Right lobe of liver (tissue), 4 donors: ENCODE data around the gene CERCAM.

ENCODE experiments used
- CTCF ChIP-seq, 4 donors: fragments of 200-600 bp in 3 of 4; fragments of 450-650 bp in 1 of 4; IDR thresholded peaks; one replicate each; pipeline versions ENCODE4 v1.5.1 to v1.8.0; 2016 to 2022; ENCODE audit warnings: antibody characterized with exemption in 4 of 4, mild to moderate bottlenecking in 2 of 4
- POLR2A ChIP-seq: fragments of 450-650 bp; IDR thresholded peaks from one replicate; pipeline ENCODE4 v1.6.1; 2017; ENCODE audit warnings: antibody characterized with exemption, mild to moderate bottlenecking
- donor health status: DM: no; HTN: no; CAD: no.
- donor health status: DM: no; HTN: no; CAD: no.
- donor health status: DM: no; HTN: yes; CAD: no.

GRCh38 chr9:128421482-128421996 lies 882 bp downstream of the CERCAM start:
- no peak for TF ChIP-seq CTCF (IDR thresholded peaks at IDR 0.05)
- no peak for TF ChIP-seq POLR2A
